Right lung (tissue), 5 donors: ENCODE measurements around the gene ARL8B. TPM values are rescaled to one million over a fixed set of nuclear protein-coding genes. Genes with fewer than 3 reads are reported as not detected.

ENCODE experiments used
- DNase-seq, 2 donors: peaks; one replicate each; pipeline ENCODE4 v3.0.0-alpha.2; 2013
- polyA plus RNA-seq, 5 donors: library from polyadenylated mRNA; unstranded; fragments of 120-200 nt; gene quantifications; one replicate each; pipeline versions ENCODE4 v1.2.1 to v1.2.3, GENCODE V29; 2013; ENCODE audit warnings: inconsistent platforms in 1 of 5, low replicate concordance in 1 of 5; ENCODE audit not compliant: insufficient read length in 5 of 5, insufficient read depth in 1 of 5

The ARL8B gene
- polyA plus RNA-seq, 5 donors, result 53.3 to 76.2 (median 69.8) TPM

DNA sequence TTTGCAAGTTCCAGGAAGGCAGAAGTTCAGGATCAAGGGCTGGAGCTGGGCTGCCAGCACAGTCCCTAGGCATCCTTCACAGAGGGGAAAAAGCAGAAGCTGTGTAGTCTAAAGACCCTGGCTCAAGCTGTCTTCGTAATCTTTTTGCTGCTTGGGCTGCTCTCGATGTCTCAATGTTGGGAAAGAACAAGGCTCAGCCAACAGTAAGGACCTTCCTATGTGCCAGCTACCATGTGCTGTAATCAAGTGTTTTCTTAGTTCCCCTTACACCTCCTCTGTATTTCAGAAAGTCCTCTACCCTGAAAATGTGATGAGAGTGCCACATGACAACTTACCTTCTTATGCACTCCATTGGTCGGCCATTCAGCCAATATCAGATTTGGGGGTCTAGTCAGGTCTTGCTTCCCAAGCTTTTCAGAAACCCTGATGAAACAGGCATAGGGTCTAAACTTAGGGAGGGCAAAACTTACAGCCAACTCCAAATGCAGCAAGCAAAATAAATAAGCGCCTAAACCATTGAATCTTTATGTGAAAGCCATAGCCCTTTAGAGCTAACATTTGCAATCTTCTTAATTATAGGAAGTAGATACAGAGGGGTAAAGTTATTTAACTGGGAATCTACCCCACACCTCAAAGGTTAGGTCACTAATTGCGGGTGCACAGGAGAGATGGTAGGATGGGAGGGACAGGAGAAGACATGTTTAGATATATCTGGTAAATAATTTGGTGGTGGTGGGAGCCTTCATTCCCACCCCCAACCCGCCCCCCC is 64.2 kb downstream of the ARL8B start:
- DNase-seq, result no peak

DNA sequence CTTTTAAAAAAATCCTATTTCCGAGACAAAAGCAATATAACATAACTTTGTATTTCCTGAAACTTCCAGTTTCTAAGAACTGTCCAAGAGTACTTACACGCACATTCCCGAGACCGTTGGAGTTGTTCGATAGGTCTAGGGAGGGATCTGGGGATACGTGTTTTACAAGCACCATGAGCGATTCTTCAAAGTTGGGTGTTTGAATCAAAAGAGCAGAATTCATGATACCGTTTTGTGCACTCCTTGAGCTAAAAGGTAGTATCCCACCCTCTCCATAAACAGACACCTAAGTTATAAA is 64.7 kb downstream of the ARL8B start:
- DNase-seq, result no peak

DNA sequence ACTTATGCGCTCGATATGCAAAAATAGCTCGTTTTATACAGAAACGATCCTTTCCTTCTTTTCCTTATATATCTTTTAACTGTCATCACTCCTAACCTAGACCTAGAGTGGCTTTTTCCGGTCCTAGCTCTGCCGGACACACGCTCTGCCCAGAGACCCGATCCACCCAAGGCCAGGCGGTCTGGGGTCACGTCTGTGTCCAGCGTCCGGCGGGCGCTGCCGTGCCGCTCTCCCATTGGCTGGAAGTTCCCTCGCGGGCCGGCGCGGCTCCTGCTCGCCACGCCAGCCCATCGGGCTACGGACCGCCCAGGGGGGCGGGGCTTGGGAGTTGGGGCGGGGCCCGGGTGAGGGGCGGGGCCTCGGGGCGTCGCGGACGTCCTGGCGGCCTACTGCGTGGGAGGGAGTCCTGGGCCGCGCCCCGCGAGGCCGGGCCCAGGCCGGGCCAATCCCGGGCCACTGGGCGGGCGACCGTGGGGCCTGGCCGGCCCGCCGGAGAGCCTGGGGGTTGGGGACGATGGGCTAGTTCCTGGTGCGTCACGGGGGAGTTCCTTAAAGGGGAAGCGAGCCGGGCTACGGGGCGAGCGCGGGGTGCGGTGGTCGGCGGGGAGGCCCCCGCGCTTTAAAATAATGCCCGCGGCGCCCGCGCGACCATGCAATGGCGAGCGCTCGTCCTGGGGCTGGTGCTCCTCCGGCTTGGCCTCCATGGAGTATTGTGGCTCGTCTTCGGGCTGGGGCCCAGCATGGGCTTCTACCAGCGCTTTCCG is 65.2 kb downstream of the ARL8B start, which contains the start of gene EDEM1:
Gene EDEM1, plus strand, starts transcription at position 552 of the 764 bp plus-strand sequence. Its CDS starts 99 bp downstream, at position 651.
- DNase-seq, result peak; percentile 94

DNA sequence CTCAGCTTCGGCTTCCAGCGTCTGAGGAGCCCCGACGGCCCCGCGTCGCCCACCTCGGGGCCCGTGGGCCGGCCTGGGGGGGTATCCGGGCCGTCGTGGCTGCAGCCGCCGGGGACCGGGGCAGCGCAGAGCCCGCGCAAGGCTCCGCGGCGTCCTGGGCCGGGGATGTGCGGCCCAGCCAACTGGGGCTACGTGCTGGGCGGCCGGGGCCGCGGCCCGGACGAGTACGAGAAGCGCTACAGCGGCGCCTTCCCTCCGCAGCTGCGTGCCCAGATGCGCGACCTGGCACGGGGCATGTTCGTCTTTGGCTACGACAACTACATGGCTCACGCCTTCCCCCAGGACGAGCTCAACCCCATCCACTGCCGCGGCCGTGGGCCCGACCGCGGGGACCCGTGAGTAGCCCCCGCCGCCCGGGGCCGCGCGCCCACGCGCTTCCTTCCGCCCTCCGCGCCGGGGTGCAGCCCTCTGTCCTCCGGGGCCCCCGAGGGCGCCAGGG is 65.9 kb downstream of the ARL8B start:
- DNase-seq, result peak in 1 of 2 donors; percentile 30

- DNase-seq, result peak; percentile 30 to 41
Measured at GRCh38 chr3:5188419-5189221, 66.5 kb downstream of the ARL8B start.

- no peak for DNase-seq
Measured at GRCh38 chr3:5190147-5190791, 68.2 kb downstream of the ARL8B start.

- DNase-seq, result no peak
Measured at GRCh38 chr3:5191555-5192304, 69.6 kb downstream of the ARL8B start.

DNA sequence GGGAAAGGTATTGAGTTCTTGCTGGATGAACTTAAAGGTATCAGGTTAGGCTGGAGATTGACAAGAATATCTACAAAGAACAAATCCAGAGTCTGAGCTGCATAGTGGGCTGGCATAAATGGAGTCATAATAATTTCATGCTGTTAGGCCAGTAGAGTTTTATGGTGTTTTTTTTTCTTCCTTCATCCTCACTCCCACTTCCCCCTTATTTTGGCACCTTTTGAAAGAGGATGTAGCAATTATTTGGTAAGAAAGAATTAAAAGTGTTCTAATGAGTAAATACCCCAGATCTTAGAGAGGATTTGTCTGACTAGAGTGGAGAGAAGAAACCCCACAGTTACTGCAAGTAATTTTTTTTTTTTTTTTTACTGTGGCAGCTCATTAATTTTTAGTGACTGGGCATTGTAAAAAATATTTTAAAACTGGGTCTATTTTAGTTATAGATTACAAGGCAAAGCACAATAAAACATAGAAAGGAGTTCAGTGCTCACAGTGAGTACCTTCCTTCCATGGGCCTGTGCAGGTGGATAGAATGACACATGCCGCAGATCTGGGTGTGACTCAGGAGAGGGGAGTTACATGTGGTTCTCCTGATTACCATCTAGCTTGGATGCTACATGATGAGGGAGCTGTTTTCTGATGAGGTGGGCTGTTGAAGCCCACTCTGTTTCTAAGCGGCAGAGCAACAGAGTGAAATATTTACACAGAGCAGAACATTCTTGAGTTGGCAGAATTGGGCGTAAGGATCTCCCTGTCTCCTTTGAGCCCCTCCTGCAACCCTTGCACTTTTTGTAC is 70.7 kb downstream of the ARL8B start:
- DNase-seq, result no peak

GRCh38 chr3:5194341-5194740 is 72.2 kb downstream of the ARL8B start:
- DNase-seq, result no peak

- no peak for DNase-seq
Measured at GRCh38 chr3:5194801-5195509, 72.9 kb downstream of the ARL8B start.

DNA sequence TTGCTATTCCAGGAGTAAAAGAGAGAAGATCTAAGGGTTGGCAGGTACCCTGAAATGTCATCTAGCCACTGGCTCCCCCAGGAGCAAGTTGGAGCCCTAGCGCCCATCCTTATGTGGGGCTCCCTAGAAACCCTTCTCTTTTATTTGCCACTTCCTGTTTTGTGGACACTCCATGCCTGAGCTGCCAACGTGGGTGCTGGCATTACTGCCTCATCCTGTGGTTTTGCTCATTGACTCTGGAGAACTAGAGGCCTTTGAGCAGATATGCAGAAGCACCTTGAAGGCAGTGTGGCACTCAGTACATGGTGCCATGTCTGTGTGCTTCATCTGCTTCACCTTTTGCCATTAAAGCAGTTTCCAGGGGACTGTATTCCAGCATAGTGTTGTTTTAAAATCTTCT is 73.5 kb downstream of the ARL8B start:
- no peak for DNase-seq

- no peak for DNase-seq
Measured at GRCh38 chr3:5197022-5197421, 74.9 kb downstream of the ARL8B start.

- no peak for DNase-seq
Measured at GRCh38 chr3:5197470-5198312, 75.6 kb downstream of the ARL8B start.

DNA sequence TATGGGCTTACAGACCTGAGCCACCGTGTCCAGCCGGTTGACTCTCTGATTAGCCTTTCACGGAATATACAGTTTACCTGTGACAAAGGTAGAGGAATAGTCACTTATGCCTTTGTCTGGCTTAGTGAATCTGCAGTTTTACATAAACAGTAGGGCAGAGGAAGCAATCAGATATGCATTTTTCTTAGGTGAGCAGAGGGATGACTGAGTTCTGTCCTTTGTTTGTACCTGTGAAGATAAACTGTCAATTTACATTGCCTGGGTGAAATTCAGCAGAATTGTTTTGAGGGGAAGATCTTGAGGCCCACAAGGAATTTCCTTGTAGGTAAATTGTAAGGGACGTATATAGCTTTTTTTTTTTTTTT is 76.2 kb downstream of the ARL8B start:
- no peak for DNase-seq

DNA sequence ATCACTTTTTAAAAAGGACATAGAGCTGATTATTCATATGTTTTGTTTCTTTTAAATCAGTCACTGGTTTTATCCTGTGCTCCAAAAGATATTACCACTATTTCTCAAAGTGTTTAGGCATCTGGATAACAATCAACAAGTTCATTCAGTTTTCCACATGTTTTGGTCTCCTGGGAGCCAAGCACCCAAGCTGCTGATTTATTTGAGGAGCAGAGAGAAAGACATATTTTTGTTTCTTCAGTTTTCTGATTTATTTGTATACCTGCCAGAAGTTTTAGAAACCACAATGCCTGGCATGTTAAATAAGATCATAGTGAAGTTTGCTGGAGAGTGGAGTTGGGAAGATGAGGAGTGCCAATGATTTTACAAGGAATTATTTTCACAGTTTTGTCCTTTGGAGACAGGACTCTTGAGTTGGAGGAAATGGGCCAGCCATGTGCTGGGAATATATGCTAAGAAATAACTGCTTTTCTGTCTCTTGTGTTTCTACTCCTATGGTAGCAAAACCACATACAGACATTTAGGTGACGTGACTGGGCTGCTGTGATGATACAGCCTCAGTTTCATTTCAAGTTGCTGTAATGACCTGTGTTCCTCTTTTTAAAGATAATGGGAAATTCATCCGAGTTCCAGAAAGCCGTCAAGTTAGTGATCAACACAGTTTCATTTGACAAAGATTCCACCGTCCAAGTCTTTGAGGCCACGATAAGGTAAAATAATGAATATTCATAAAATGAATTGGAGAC is 77.1 kb downstream of the ARL8B start:
- DNase-seq, result no peak

DNA sequence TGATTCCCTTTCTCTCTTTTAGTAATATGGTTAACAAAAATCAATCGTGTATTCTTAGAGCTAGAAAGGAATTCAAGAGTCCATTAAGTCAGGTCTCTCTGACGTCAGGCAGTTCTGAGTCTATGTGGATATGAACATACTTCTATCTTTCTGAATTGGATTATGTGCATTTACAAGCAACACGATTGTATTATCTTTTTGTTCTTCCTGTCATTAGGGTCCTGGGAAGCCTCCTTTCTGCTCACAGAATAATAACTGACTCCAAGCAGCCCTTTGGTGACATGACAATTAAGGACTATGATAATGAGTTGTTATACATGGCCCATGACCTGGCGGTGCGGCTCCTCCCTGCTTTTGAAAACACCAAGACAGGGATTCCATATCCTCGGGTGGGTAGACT is 79.4 kb downstream of the ARL8B start:
- DNase-seq, result no peak

GRCh38 chr3:5202222-5202621 is 80.1 kb downstream of the ARL8B start:
- DNase-seq, result no peak
